ENCODE measurements around the gene BSCL2. TPM values are rescaled to one million over a fixed set of nuclear protein-coding genes. Genes with fewer than 3 reads are reported as not detected.
"Not testable (repeated sequence)": the region's sequence is repeated elsewhere in the genome, so short reads cannot be mapped to it uniquely, and the experiment has no call there.

The BSCL2 gene
- total RNA-seq, 4 donors from 2014 or later: 25.7 to 69.4 (median 32.6) TPM

GRCh38 chr11:62752177-62752785 is 45.1 kb upstream of the BSCL2 start:
- TF ChIP-seq CTCF (IDR thresholded peaks at IDR 0.05) (no peak), POLR2A (IDR thresholded peaks at IDR 0.05) (no peak)
- H3K4me3 ChIP-seq: no peak overlapping the region
- H3K36me3 ChIP-seq: peaks cover 5 to 36% (median 6%) of the 10 kb centered on the region in 3 donors
- no peaks in the 10 kb centered on the region for H3K27me3 ChIP-seq
- 90 to 100% methylated on average over 2 to 7 of the region's 14 CpGs for WGBS, 2 donors
- H3K4me1 ChIP-seq: peaks cover 18 to 56% (median 19%) of the 10 kb centered on the region in 3 donors
- no peak for DNase-seq
- intact Hi-C loops (cut with DNase I): no loop called here
- H3K9me3 ChIP-seq: no peaks in the 10 kb centered on the region
- peak overlapping the region in 1 of 4 donors; percentile 95 for H3K27ac ChIP-seq

- DNase-seq; intact Hi-C loops (cut with DNase I); H3K4me3 ChIP-seq; H3K27ac ChIP-seq; H3K27me3 ChIP-seq; H3K9me3 ChIP-seq: not testable (repeated sequence)
- Histone ChIP-seq H3K36me3 (peaks cover 5 to 36% (median 6%) of the 10 kb centered on the region in 3 donors), H3K4me1 (peaks cover 18 to 59% (median 19%) of the 10 kb centered on the region in 3 donors)
- WGBS, 2 donors: 83 to 100% methylated on average over 2 to 4 of the region's 5 CpGs
These were observed 42.7 kb upstream of the BSCL2 start for GRCh38 chr11:62749931-62750330.

- H3K27ac ChIP-seq: no peak overlapping the region
These were observed 40.4 kb upstream of the BSCL2 start for GRCh38 chr11:62747475-62748160.

GRCh38 chr11:62737196-62737595 is 30.0 kb upstream of the BSCL2 start:
- intact Hi-C loops (cut with DNase I): no loop called here
- no peak overlapping the region for H3K27ac ChIP-seq
- H3K4me1 ChIP-seq: peaks cover 0 to 12% (median 3%) of the 10 kb centered on the region in 3 donors
- H3K4me3 ChIP-seq: no peak overlapping the region
- DNase-seq: no peak
- no peaks in the 10 kb centered on the region for H3K27me3 ChIP-seq
- no peaks in the 10 kb centered on the region for H3K9me3 ChIP-seq
- TF ChIP-seq CTCF (IDR thresholded peaks at IDR 0.05): no peak
- no peak for TF ChIP-seq POLR2A (IDR thresholded peaks at IDR 0.05)
- peaks cover 6 to 91% (median 40%) of the 10 kb centered on the region in 3 donors for H3K36me3 ChIP-seq

More at GRCh38 chr11:62747475-62748160, 40.4 kb upstream of the BSCL2 start:
- no peak overlapping the region for H3K4me3 ChIP-seq
- H3K27me3 ChIP-seq: no peaks in the 10 kb centered on the region
- H3K9me3 ChIP-seq: no peaks in the 10 kb centered on the region
- peaks cover 5 to 31% (median 6%) of the 10 kb centered on the region in 3 donors for H3K36me3 ChIP-seq
- 44 to 49% methylated on average over 9 of the region's 9 CpGs for WGBS, 2 donors
- intact Hi-C loops (cut with DNase I): no loop called here
- no peak for TF ChIP-seq POLR2A (IDR thresholded peaks at IDR 0.05)
- TF ChIP-seq CTCF (IDR thresholded peaks at IDR 0.05): no peak
- no peak for DNase-seq
- H3K4me1 ChIP-seq: peaks cover 4 to 42% (median 6%) of the 10 kb centered on the region in 3 donors

GRCh38 chr11:62732830-62733229 is 25.6 kb upstream of the BSCL2 start:
- Histone ChIP-seq H3K9me3 (no peaks in the 10 kb centered on the region), H3K27me3 (no peaks in the 10 kb centered on the region), H3K4me1 (peaks cover 15 to 45% (median 23%) of the 10 kb centered on the region in 3 donors), H3K27ac (no peak overlapping the region), H3K36me3 (peaks cover 0 to 76% (median 18%) of the 10 kb centered on the region in 3 donors), H3K4me3 (no peak overlapping the region)
- whole genome bisulfite sequencing, 2 donors: 63 to 86% methylated on average over 2 of the region's 2 CpGs
- no peak for DNase-seq
- intact Hi-C loops (cut with DNase I): no loop called here
- TF ChIP-seq CTCF (IDR thresholded peaks at IDR 0.05): no peak
- no peak for TF ChIP-seq POLR2A (IDR thresholded peaks at IDR 0.05)

GRCh38 chr11:62730076-62730475 is 22.9 kb upstream of the BSCL2 start:
- intact Hi-C loops (cut with DNase I); H3K9me3 ChIP-seq; DNase-seq; H3K27me3 ChIP-seq: not testable (repeated sequence)
- Histone ChIP-seq H3K4me1 (peaks cover 17 to 57% (median 23%) of the 10 kb centered on the region in 3 donors), H3K36me3 (peaks cover 0 to 49% (median 1%) of the 10 kb centered on the region in 3 donors), H3K4me3 (peak overlapping the region; percentile 72 to 93 (median 77)), H3K27ac (peak overlapping the region in 3 of 4 donors; percentile 92 to 99 (median 94))
- 42 to 56% methylated on average over 11 to 14 of the region's 14 CpGs for WGBS, 2 donors
